Gastroesophageal sphincter (tissue), 4 donors: Measurements from ENCODE around the gene KCNIP4. TPM values are rescaled to one million over a fixed set of nuclear protein-coding genes. Genes with fewer than 3 reads are reported as not detected.

ENCODE experiments used
- ATAC-seq: fragments of 150-250 bp; one replicate; pipeline ENCODE4 v1.9.1; 2016; ENCODE audit warnings: mild to moderate bottlenecking, moderate library complexity
- H3K27ac ChIP-seq, 4 donors: fragments of 200-600 bp; sonication (generic) in 3 of 4; 1 replicate in 3 of 4; 2 replicates in 1 of 4; pipeline ENCODE4 v1.5.1; 2016 to 2019
- H3K27me3 ChIP-seq: fragments of 200-600 bp; sonication (generic); one replicate; pipeline ENCODE4 v1.5.1; 2019
- H3K36me3 ChIP-seq, 2 donors: fragments of 200-600 bp; sonication (generic); one replicate each; pipeline ENCODE4 v1.5.1; 2019; ENCODE audit warnings: control low read depth in 1 of 2
- H3K4me1 ChIP-seq, 3 donors: fragments of 200-600 bp; sonication (generic); 1 replicate in 2 of 3; 2 replicates in 1 of 3; pipeline ENCODE4 v1.5.1; 2016 to 2019; ENCODE audit warnings: control low read depth in 2 of 3
- H3K4me3 ChIP-seq, 2 donors: fragments of 200-600 bp; sonication (generic); one replicate each; pipeline ENCODE4 v1.5.1; 2019; ENCODE audit warnings: mild to moderate bottlenecking in 1 of 2, moderate library complexity in 1 of 2
- H3K9me3 ChIP-seq, 3 donors: fragments of 200-600 bp; sonication (generic); one replicate each; pipeline ENCODE4 v1.5.1; 2017 to 2019; ENCODE audit warnings: control low read depth in 2 of 3
- EP300 ChIP-seq: sonication (generic); formaldehyde crosslinking; IDR thresholded peaks from one replicate; pipeline ENCODE4 v1.6.1; 2017; ENCODE audit warnings: antibody characterized with exemption, mild to moderate bottlenecking
- POLR2A ChIP-seq, 2 donors: fragments of 450-650 bp; IDR thresholded peaks; one replicate each; pipeline ENCODE4 v1.6.1; 2017; ENCODE audit warnings: antibody characterized with exemption in 2 of 2, mild to moderate bottlenecking in 2 of 2, moderate library complexity in 1 of 2
- POLR2AphosphoS5 ChIP-seq: sonication (generic); formaldehyde crosslinking; IDR thresholded peaks from one replicate; pipeline ENCODE4 v1.6.1; 2017; ENCODE audit warnings: antibody characterized with exemption
- WGBS, 2 donors: methylation state at CpG; one replicate each; pipeline ENCODE4 v1.1.5; 2018; ENCODE audit warnings: low coverage in 1 of 2; 5-methylcytosine and 5-hydroxymethylcytosine counted together
- total RNA-seq, 4 donors: library from RNA; depleted of rRNA; stranded (reverse); fragments of >200 nt; gene quantifications; one replicate each; pipeline ENCODE4 v1.1.0, GENCODE V29; 2016
- TF ChIP-seq, protein P1 (sequence below), 4 experiments: fragments of 200-600 bp in 2 of 4; fragments of 450-650 bp in 2 of 4; sonication (generic) in 1 of 4; IDR thresholded peaks; one replicate each; pipeline ENCODE4 v1.5.1; 2017 to 2019; ENCODE audit warnings: antibody characterized with exemption in 4 of 4, mild to moderate bottlenecking in 2 of 4, moderate library complexity in 2 of 4

Gene KCNIP4
- total RNA-seq, 4 donors from 2014 or later = 0.23 to 0.59 (median 0.54) TPM; not detected in 1

DNA sequence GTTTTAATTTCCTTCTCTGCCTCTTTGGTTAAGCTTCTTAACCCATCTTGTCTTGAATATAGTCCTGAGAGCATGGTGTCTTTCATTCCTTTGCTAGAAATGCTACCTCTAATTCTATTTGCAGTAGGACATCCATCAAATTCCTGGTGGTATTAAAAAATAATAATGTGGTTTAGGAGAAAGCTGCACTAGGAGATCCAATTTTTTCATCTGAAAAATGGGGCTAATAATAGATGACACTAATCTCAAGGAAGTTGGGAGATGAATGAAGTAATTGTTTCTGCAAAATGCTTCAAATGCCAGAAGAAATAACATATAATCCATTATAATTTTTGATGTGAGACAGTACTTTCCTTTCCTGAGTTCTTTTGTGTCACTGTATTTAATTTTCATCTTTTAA is 1053.4 kb downstream of the KCNIP4 start:
- Histone ChIP-seq H3K27me3 (no peaks in the 10 kb centered on the region), H3K9me3 (no peaks in the 10 kb centered on the region), H3K27ac (no peak overlapping the region), H3K36me3 (no peaks in the 10 kb centered on the region), H3K4me1 (no peaks in the 10 kb centered on the region), H3K4me3 (no peak overlapping the region)
- ATAC-seq = no peak
- no peak for TF ChIP-seq EP300
- TF ChIP-seq POLR2AphosphoS5 = no peak
- TF ChIP-seq, protein P1, sequence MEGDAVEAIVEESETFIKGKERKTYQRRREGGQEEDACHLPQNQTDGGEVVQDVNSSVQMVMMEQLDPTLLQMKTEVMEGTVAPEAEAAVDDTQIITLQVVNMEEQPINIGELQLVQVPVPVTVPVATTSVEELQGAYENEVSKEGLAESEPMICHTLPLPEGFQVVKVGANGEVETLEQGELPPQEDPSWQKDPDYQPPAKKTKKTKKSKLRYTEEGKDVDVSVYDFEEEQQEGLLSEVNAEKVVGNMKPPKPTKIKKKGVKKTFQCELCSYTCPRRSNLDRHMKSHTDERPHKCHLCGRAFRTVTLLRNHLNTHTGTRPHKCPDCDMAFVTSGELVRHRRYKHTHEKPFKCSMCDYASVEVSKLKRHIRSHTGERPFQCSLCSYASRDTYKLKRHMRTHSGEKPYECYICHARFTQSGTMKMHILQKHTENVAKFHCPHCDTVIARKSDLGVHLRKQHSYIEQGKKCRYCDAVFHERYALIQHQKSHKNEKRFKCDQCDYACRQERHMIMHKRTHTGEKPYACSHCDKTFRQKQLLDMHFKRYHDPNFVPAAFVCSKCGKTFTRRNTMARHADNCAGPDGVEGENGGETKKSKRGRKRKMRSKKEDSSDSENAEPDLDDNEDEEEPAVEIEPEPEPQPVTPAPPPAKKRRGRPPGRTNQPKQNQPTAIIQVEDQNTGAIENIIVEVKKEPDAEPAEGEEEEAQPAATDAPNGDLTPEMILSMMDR (IDR thresholded peaks at IDR 0.05) = no peak
- TF ChIP-seq POLR2A (IDR thresholded peaks at IDR 0.05) = no peak

DNA sequence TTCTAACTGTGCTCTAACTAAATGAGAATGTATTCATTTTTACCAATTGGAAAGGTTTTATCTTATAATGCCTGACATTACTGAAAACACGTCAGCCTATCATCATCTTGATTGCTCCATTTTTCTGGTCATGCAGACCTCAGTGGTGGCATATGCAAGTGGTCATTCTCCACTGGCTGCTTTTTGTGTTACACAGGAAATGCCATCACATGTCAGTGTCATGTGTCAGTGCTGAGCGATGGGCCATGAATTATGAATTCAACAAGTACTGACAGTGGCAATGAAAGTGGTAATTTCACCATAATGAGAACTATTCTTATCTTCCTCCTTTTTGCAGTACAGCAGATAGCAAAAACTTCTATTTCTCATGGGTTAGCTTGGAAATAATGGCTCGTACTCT is 1057.8 kb downstream of the KCNIP4 start:
- no peak overlapping the region for H3K4me3 ChIP-seq
- peaks cover 0 to 6% (median 0%) of the 10 kb centered on the region in 3 donors for H3K9me3 ChIP-seq
- H3K4me1 ChIP-seq = no peaks in the 10 kb centered on the region
- WGBS, 2 donors = 82 to 93% methylated on average over 3 of the region's 3 CpGs
- no peaks in the 10 kb centered on the region for H3K36me3 ChIP-seq
- ATAC-seq = no peak
- H3K27ac ChIP-seq = no peak overlapping the region
- TF ChIP-seq EP300 = no peak
- TF ChIP-seq, protein P1 (IDR thresholded peaks at IDR 0.05) = no peak
- TF ChIP-seq POLR2AphosphoS5 = no peak
- TF ChIP-seq POLR2A (IDR thresholded peaks at IDR 0.05) = no peak
- H3K27me3 ChIP-seq = no peaks in the 10 kb centered on the region

DNA sequence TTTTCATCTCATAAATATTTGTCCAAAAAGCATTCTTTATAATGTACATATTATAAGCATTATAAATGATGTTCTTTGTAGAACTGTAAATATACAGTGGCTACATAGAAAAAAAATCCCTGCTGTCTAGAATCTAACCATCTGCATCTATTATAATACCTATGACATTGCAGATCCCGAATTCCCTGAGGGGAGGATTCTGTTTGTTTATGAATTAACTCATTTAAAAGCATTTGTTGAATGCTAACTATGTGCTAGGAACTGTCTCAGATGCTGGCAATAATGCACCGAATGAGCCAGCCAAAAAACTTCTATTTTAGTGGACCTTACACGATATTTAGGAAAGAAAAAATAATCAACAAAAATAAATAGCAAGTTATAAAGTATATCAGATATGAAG is 1058.7 kb downstream of the KCNIP4 start:
- peaks cover 0 to 6% (median 0%) of the 10 kb centered on the region in 3 donors for H3K9me3 ChIP-seq
- no peak overlapping the region for H3K27ac ChIP-seq
- H3K4me3 ChIP-seq = no peak overlapping the region
- H3K4me1 ChIP-seq = no peaks in the 10 kb centered on the region
- no peaks in the 10 kb centered on the region for H3K36me3 ChIP-seq
- TF ChIP-seq, protein P1 (IDR thresholded peaks at IDR 0.05) = no peak
- TF ChIP-seq EP300 = no peak
- no peak for TF ChIP-seq POLR2A (IDR thresholded peaks at IDR 0.05)
- no peak for TF ChIP-seq POLR2AphosphoS5
- ATAC-seq = no peak
- 56 to 61% methylated on average over 3 of the region's 3 CpGs for WGBS, 2 donors
- H3K27me3 ChIP-seq = no peaks in the 10 kb centered on the region

DNA sequence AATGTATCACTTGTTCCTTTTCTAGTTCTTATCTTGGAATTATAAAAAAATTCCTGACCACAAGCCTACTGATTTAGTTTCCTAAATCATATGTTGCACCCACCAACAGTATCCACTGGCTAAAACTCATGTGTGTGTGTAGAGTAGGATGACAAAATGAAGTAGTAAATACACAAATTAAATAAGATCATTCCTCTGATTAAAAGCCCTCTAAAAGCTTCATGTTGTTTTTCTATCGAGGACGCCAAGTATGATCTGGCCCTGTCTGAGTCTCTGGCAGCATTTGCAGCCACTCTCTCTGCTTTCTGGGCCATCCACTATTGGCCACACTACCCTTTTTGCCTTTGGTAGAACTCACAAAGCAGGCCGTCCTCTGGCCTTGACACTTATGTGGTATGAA is 1064.9 kb downstream of the KCNIP4 start:
- Histone ChIP-seq H3K4me1 (no peaks in the 10 kb centered on the region), H3K4me3 (no peak overlapping the region), H3K27ac (no peak overlapping the region), H3K27me3 (no peaks in the 10 kb centered on the region), H3K36me3 (no peaks in the 10 kb centered on the region), H3K9me3 (peaks cover 0 to 6% (median 0%) of the 10 kb centered on the region in 3 donors)
- WGBS, 2 donors = 77 to 82% methylated on average over 2 to 3 of the region's 3 CpGs
- no peak for ATAC-seq
- TF ChIP-seq EP300 = no peak
- TF ChIP-seq, protein P1 (IDR thresholded peaks at IDR 0.05) = no peak
- TF ChIP-seq POLR2A (IDR thresholded peaks at IDR 0.05) = no peak
- TF ChIP-seq POLR2AphosphoS5 = no peak

DNA sequence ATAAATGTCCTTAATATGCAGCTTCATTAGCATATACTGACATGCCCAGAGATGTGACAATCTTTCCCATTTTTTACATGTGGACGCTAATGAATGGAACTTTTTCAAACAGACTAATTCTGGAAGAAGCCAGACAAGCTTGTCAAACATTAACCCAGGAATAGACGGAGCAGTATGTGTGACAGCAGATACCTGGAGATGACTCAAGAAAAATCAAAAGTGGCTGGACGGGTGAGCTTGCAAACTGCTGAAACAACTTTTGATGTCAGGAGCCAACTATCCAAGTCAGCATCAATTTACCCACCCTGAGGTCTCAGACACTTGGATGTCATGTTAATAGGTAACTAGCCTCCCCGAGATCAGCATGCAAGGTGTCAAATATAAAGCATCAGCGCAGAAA is 1065.3 kb downstream of the KCNIP4 start:
- WGBS, 2 donors = 64 to 70% methylated on average over 3 to 5 of the region's 5 CpGs
- H3K4me3 ChIP-seq = no peak overlapping the region
- ATAC-seq = no peak
- H3K27me3 ChIP-seq = no peaks in the 10 kb centered on the region
- H3K9me3 ChIP-seq = peaks cover 0 to 6% (median 0%) of the 10 kb centered on the region in 3 donors
- no peak overlapping the region for H3K27ac ChIP-seq
- TF ChIP-seq POLR2AphosphoS5 (no peak), POLR2A (IDR thresholded peaks at IDR 0.05) (no peak), EP300 (no peak)
- TF ChIP-seq, protein P1 (IDR thresholded peaks at IDR 0.05) = no peak
- no peaks in the 10 kb centered on the region for H3K36me3 ChIP-seq
- no peaks in the 10 kb centered on the region for H3K4me1 ChIP-seq
